GM10266 (cell line): Measurements from ENCODE around the gene LRWD1.

ENCODE experiments used
- DNase-seq: peaks from one replicate; pipeline ENCODE4 v3.0.0; 2012; ENCODE audit errors: extremely low spot score
- TF ChIP-seq, protein P1 (sequence below): IDR thresholded peaks from 2 replicates; pipeline ENCODE4 v1.5.1; 2012; ENCODE audit warnings: mild to moderate bottlenecking, low read depth; ENCODE audit not compliant: control insufficient read depth, insufficient read depth; ENCODE audit errors: missing control alignments

Gene LRWD1

DNA sequence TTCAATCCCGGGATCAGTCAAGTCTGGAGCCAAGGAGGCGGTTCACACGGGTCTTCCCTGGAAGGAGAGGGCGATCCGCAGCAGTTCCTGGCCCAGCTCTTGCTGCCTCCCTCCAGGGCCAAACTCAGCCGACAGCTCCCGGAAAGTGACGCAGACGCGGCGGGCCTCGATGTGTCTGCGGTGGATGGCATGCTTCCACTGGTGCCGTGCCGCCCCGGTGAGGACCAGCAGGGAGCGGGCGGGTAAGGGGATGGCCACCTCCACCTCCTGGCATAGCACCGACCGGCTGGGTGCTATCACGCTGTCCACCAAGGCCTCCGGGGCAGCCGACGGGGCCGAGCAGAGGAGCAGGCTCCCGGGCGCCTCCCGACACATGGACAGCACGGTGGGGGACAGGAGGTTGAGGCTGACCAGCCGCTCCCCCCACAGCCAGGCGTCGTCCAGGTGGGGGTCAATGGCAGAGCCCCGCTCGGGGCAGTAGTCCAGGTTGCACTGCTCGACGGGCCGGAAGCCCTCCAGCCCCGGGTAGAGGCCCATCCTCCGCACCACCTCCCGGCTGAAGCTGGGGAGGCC lies 7.3 kb upstream of the LRWD1 start:
- DNase-seq, result no peak
- TF ChIP-seq, protein P1, sequence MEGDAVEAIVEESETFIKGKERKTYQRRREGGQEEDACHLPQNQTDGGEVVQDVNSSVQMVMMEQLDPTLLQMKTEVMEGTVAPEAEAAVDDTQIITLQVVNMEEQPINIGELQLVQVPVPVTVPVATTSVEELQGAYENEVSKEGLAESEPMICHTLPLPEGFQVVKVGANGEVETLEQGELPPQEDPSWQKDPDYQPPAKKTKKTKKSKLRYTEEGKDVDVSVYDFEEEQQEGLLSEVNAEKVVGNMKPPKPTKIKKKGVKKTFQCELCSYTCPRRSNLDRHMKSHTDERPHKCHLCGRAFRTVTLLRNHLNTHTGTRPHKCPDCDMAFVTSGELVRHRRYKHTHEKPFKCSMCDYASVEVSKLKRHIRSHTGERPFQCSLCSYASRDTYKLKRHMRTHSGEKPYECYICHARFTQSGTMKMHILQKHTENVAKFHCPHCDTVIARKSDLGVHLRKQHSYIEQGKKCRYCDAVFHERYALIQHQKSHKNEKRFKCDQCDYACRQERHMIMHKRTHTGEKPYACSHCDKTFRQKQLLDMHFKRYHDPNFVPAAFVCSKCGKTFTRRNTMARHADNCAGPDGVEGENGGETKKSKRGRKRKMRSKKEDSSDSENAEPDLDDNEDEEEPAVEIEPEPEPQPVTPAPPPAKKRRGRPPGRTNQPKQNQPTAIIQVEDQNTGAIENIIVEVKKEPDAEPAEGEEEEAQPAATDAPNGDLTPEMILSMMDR, result no peak

DNA sequence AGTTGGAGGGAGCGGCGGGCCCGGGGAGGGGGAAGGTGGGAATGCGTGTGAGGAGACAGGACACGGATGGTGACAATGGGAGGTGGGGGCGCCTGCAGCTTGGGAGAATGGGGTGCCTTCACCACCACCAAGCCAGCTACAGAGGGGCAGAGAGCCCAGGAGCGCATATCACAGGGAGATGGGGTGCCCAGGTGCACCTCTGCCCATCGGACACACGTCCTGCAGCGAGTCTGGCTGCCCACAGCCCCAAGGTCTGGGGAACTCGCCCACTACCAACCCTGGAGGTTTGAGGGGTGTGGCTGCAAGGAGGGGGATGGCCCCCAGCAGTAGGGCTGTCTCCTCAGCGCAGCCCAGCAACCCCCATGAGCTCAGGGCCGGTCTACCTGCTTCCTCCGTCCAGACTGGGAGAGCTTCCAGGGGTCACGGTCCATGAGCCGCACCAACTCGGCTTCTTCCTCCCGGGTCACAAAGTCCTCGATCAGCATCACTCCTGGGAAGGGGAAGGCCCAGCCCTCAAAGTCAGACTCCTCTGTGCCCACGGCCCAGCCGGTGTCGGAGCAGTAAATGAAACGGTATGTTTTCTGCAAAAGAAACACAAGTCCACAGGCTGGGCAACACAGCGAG lies 5.5 kb upstream of the LRWD1 start:
- TF ChIP-seq, protein P1, result no peak
- no peak for DNase-seq

DNA sequence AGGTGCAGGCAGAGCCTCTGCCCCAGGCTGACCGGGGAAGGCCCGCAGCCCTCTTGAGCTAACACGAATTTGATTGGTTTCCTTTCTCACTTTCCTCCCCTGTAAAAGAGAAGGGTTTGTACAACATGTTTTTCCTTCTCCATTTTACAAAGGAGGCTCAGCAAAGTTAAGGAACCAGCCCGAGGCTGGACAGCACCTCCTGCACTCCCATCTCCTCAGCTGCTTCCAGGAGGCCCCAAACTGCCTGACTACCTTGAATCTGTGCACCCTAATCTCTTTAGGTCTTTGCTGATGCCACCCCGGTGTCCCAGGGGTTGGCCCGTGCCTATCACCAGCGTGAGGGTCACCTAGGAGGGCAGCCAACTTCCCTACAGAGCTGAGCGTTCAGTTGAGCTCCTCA lies 4.3 kb upstream of the LRWD1 start:
- DNase-seq, result no peak
- TF ChIP-seq, protein P1, result no peak

DNA sequence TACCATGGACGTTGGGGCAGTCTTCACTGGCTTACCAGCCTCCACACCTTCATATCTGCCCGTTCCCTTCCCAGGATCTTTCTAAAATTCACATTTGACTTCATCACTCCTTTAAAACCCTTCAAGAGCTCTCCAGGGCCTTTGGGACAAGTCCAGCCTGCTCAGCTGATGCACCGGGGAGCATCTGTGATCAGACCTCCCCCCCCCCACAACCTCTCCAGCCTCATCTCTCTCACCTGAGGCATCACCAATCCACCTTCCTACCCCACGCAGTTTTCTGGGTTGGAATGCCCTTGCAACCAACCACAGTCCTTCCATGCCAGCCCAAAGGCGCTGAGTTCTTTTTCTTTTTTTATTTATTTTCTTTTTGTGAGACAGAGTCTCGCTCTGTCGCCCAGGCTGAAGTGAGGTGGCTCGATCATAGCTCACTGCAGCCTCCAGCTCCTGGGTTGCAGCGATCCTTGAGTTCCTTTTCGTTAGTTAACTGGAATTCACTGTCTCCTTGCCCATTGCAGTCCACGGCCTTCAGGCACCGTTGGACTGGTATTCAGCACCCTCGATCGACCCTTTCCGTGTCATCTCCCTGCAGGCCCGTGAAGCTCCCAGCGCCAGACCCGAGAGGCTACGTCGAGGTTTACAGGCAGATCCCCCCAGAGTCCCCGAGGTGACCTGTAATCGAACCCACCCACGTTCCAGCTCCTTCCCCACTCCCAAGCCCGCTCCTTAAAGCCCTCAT lies 775 bp upstream of the LRWD1 start:
- TF ChIP-seq, protein P1, result no peak
- DNase-seq, result peak; percentile 52

DNA sequence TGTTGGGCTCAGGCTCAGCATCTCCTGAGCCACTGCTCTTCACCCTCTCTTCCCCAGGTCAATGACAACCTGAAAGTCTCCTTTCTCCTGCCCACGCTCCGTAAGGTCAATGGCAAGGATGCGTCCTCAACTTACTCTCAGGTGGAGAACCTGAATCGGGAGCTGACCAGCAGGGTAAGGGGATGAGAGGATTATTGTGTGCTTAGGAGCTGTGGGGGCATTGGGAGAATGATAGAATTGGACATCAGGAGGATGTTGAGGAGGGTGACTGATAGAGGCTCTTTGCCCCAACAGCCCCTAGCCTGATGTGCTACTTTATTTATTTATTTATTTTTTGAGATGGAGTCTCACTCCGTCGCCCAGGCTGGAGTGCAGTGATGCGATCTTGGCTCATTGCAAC lies 1.3 kb downstream of the LRWD1 start:
- no peak for DNase-seq

DNA sequence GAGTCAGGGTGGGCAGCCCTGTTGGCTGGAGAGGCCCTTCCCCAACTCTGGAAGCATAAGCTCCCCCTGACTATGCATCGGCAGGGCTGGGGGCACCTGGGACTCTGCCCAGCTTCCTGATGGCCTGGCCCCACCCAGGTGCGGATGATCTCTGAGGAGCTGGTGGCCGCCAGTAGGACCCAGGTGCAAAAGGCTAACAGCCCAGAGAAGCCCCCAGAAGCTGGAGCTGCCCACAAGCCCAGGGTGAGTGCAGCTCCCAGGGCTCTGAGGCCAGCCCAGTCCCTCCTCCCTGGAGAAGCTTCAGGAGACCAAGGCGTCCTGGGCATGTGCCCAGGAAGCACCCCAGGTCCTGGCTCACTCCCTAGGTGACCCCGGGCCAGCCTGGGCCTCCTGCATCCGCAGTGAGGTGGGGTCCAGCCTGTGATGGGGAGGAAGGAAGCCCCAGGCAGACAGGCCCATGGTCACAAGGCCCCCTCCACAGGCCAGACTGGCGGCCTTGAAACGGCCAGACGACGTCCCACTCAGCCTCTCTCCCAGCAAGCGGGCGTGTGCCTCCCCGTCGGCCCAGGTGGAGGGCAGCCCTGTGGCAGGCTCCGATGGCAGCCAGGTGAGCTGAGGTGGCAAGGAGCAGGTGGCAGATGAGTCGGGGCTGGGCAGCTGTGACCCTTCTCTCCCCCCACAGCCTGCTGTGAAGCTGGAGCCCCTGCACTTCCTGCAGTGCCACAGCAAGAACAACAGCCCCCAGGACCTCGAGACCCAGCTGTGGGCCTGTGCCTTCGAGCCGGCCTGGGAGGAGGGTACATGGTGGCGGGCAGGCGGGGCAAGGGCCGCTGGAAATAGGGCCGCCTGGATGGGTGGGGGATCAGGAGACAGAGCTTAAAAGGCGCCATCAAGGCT lies 3.0 kb downstream of the LRWD1 start:
- TF ChIP-seq, protein P1, result no peak
- DNase-seq, result no peak

More for the DNA sequence above, 1.3 kb downstream of the LRWD1 start:
- TF ChIP-seq, protein P1, result no peak
